Body of pancreas (tissue), 4 donors: ENCODE data around the gene CEP104. TPM values are rescaled to one million over a fixed set of nuclear protein-coding genes. Genes with fewer than 3 reads are reported as not detected.

Experiments used
- ATAC-seq: fragments of 150-250 bp; one replicate; pipeline ENCODE4 v1.9.1; 2016
- DNase-seq, 4 donors: peaks; one replicate each; pipeline ENCODE4 v3.0.0-alpha.2; 2019
- H3K27ac ChIP-seq, 4 donors: fragments of 200-600 bp; sonication (generic); 1 replicate in 3 of 4; 2 replicates in 1 of 4; pipeline versions ENCODE4 v1.5.1 to v1.6.1; 2016 to 2019; ENCODE audit warnings: mild to moderate bottlenecking in 1 of 4, mixed read lengths in 1 of 4, moderate library complexity in 1 of 4
- H3K27me3 ChIP-seq, 2 donors: fragments of 200-600 bp; sonication (generic); one replicate each; pipeline ENCODE4 v1.6.0; 2016; ENCODE audit warnings: mild to moderate bottlenecking in 1 of 2
- H3K36me3 ChIP-seq, 2 donors: fragments of 200-600 bp; sonication (generic); replicated peaks in 1 of 2; 2 replicates each; pipeline ENCODE4 v1.5.1; 2016; ENCODE audit warnings: low read depth in 2 of 2; ENCODE audit not compliant: insufficient read depth in 1 of 2
- H3K4me1 ChIP-seq: fragments of 200-600 bp; sonication (generic); one replicate; pipeline ENCODE4 v1.6.0; 2016
- H3K4me3 ChIP-seq, 2 donors: fragments of 200-600 bp; sonication (generic); 1 replicate in 1 of 2; 2 replicates in 1 of 2; pipeline ENCODE4 v1.5.1; 2016 to 2019
- H3K9me3 ChIP-seq, 3 donors: fragments of 200-600 bp; sonication (generic); 1 replicate in 2 of 3; 2 replicates in 1 of 3; pipeline ENCODE4 v1.5.1; 2016
- CTCF ChIP-seq, 7 experiments: fragments of 450-650 bp in 4 of 7; fragments of 200-600 bp in 3 of 7; sonication (generic) in 3 of 7; IDR thresholded peaks; one replicate each; pipeline ENCODE4 v1.5.1; 2016 to 2019; ENCODE audit warnings: antibody characterized with exemption in 7 of 7
- POLR2A ChIP-seq, 3 donors: fragments of 450-650 bp; IDR thresholded peaks; one replicate each; pipeline ENCODE4 v1.6.1; 2016; ENCODE audit warnings: antibody characterized with exemption in 3 of 3, mild to moderate bottlenecking in 2 of 3
- WGBS, 2 donors: methylation state at CpG; one replicate each; pipeline ENCODE4 v1.1.5; 2017; 5-methylcytosine and 5-hydroxymethylcytosine counted together
- intact Hi-C: fragments of 100-400 bp; cut with DNase I; formaldehyde crosslinking; loops from one replicate; pipeline ENCODE4 v1.15.1; 2023
- total RNA-seq, 2 donors: library from RNA; depleted of rRNA; stranded (reverse); fragments of >200 nt; gene quantifications; one replicate each; pipeline ENCODE4 v1.1.0, GENCODE V29; 2016

The CEP104 gene
- total RNA-seq, 2 donors from 2014 or later: 17.9 to 22.1 TPM

- ATAC-seq (no peak), DNase-seq (no peak)
- TF ChIP-seq POLR2A (IDR thresholded peaks at IDR 0.05): no peak
- TF ChIP-seq CTCF (IDR thresholded peaks at IDR 0.05): no peak
- no peaks in the 10 kb centered on the region for H3K27me3 ChIP-seq
- no peaks in the 10 kb centered on the region for H3K4me1 ChIP-seq
- intact Hi-C loops: no loop called here
- H3K4me3 ChIP-seq: no peak overlapping the region
- H3K36me3 ChIP-seq: peaks cover 16 to 38% of the 10 kb centered on the region in 2 donors
- H3K27ac ChIP-seq: no peak overlapping the region
- peaks cover 0 to 11% (median 0%) of the 10 kb centered on the region in 3 donors for H3K9me3 ChIP-seq
- WGBS, 2 donors: 95 to 99% methylated on average over 10 of the region's 10 CpGs
These were observed 22.3 kb downstream of the CEP104 start for GRCh38 chr1:3834701-3835100.

GRCh38 chr1:3831689-3832088 lies 25.3 kb downstream of the CEP104 start:
- DNase-seq (no peak), ATAC-seq (no peak)
- H3K27ac ChIP-seq: no peak overlapping the region
- H3K4me1 ChIP-seq: no peaks in the 10 kb centered on the region
- whole genome bisulfite sequencing, 2 donors: 65 to 68% methylated on average over 6 of the region's 6 CpGs
- no peak for TF ChIP-seq CTCF (IDR thresholded peaks at IDR 0.05)
- TF ChIP-seq POLR2A (IDR thresholded peaks at IDR 0.05): no peak
- H3K4me3 ChIP-seq: no peak overlapping the region
- no peaks in the 10 kb centered on the region for H3K9me3 ChIP-seq
- intact Hi-C loops: no loop called here
- peaks cover 4 to 21% of the 10 kb centered on the region in 2 donors for H3K36me3 ChIP-seq
- no peaks in the 10 kb centered on the region for H3K27me3 ChIP-seq

- Histone ChIP-seq H3K36me3 (peaks cover 4 to 27% of the 10 kb centered on the region in 2 donors), H3K27ac (no peak overlapping the region), H3K4me3 (no peak overlapping the region), H3K9me3 (no peaks in the 10 kb centered on the region), H3K4me1 (no peaks in the 10 kb centered on the region), H3K27me3 (no peaks in the 10 kb centered on the region)
- intact Hi-C loops: no loop called here
- no peak for ATAC-seq
- DNase-seq: no peak
- no peak for TF ChIP-seq CTCF (IDR thresholded peaks at IDR 0.05)
- no peak for TF ChIP-seq POLR2A (IDR thresholded peaks at IDR 0.05)
- WGBS, 2 donors: 93 to 95% methylated on average over 8 of the region's 8 CpGs
These were observed 28.6 kb downstream of the CEP104 start for GRCh38 chr1:3828391-3828790.

- Histone ChIP-seq H3K4me1 (no peaks in the 10 kb centered on the region), H3K4me3 (no peak overlapping the region), H3K9me3 (no peaks in the 10 kb centered on the region), H3K27me3 (no peaks in the 10 kb centered on the region), H3K36me3 (peaks cover 4 to 31% of the 10 kb centered on the region in 2 donors), H3K27ac (no peak overlapping the region)
- TF ChIP-seq CTCF (IDR thresholded peaks at IDR 0.05) (no peak), POLR2A (IDR thresholded peaks at IDR 0.05) (no peak)
- WGBS, 2 donors: 93% methylated on average over 5 to 14 of the region's 14 CpGs
- intact Hi-C loops: no loop called here
- DNase-seq: no peak
- no peak for ATAC-seq
These were observed 29.2 kb downstream of the CEP104 start for GRCh38 chr1:3827813-3828307.

GRCh38 chr1:3825356-3825755 lies 31.7 kb downstream of the CEP104 start:
- WGBS, 2 donors: 87 to 92% methylated on average over 14 to 15 of the region's 15 CpGs
- H3K36me3 ChIP-seq: peaks cover 0 to 29% of the 10 kb centered on the region in 2 donors

More at GRCh38 chr1:3825356-3825755, 31.7 kb downstream of the CEP104 start:
- no peak overlapping the region for H3K27ac ChIP-seq
- H3K27me3 ChIP-seq: no peaks in the 10 kb centered on the region
- no peak overlapping the region for H3K4me3 ChIP-seq
- no peaks in the 10 kb centered on the region for H3K9me3 ChIP-seq
- intact Hi-C loops: no loop called here
- DNase-seq (no peak), ATAC-seq (no peak)
- H3K4me1 ChIP-seq: no peaks in the 10 kb centered on the region
- TF ChIP-seq CTCF (IDR thresholded peaks at IDR 0.05) (no peak), POLR2A (IDR thresholded peaks at IDR 0.05) (no peak)
